Fibroblast of lung (primary cell): ENCODE data around the gene MRPL21.

Source experiments
- EZH2 ChIP-seq: IDR thresholded peaks from 2 replicates; pipeline ENCODE4 v1.5.1; 2012; ENCODE audit warnings: low read length, control low read depth, mild to moderate bottlenecking; ENCODE audit errors: missing control alignments
- TF ChIP-seq, protein P1 (sequence below), 2 donors: IDR thresholded peaks in 1 of 2; conservative IDR thresholded peaks in 1 of 2; 1 replicate in 1 of 2; 2 replicates in 1 of 2; pipeline ENCODE4 v1.5.1; 2011 to 2012; ENCODE audit warnings: low read length in 2 of 2, control low read depth in 1 of 2, inconsistent platforms in 1 of 2, low read depth in 1 of 2, mild to moderate bottlenecking in 1 of 2

DNA sequence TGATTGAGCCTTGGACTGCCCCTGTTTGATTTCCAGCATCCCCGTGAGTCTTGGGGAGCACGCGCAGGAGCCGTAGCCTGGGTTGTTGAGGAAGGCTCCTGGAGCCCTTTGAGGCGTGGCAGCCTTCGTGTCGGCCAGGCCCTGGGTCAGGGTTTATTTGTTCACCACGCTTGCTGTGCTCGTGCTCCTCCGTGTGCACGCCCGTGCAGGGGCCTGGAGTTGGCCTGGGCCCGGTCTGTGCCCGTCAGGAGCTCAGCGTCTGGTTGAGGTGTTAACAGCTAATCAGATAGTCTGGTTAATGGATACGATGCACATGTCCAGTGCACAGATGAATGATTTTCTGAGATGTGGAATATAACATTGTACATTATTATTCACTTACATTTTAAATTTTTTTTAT lies 8.1 kb upstream of the MRPL21 start:
- TF ChIP-seq, protein P1, sequence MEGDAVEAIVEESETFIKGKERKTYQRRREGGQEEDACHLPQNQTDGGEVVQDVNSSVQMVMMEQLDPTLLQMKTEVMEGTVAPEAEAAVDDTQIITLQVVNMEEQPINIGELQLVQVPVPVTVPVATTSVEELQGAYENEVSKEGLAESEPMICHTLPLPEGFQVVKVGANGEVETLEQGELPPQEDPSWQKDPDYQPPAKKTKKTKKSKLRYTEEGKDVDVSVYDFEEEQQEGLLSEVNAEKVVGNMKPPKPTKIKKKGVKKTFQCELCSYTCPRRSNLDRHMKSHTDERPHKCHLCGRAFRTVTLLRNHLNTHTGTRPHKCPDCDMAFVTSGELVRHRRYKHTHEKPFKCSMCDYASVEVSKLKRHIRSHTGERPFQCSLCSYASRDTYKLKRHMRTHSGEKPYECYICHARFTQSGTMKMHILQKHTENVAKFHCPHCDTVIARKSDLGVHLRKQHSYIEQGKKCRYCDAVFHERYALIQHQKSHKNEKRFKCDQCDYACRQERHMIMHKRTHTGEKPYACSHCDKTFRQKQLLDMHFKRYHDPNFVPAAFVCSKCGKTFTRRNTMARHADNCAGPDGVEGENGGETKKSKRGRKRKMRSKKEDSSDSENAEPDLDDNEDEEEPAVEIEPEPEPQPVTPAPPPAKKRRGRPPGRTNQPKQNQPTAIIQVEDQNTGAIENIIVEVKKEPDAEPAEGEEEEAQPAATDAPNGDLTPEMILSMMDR (conservative IDR thresholded peaks at IDR 0.05 in 1 of 2, IDR thresholded peaks at IDR 0.05 in 1 of 2; ENCODE audit: low read depth in 1 of 2, low read length in 2 of 2): no peak
- no peak for TF ChIP-seq EZH2
